ENCODE measurements around the gene RET.

The RET gene

DNA sequence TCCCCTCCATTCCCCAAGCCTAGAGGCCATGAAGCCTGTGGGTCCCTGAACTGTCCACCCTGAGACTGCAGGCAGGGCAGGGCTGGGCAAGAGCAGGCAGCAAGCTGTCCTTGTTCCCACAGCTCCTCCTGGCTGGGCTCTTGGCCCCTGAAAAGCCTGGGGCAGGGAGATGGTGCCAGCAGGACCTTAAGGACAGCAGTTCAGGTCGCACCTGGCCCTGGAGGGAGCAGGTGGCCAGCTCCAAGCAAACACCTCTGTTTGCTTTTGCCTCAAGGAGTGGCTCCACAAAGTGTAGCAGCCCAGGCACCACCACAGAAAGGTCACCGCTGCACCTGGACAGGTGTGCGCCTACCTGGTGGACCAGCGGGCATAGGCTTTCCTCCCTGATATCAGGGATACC, 5.2 kb downstream of the RET start:
- Histone ChIP-seq H3K9ac (ENCODE audit: low read depth, low read length) (no peak overlapping the region), H3K4me3 (ENCODE audit: low read depth in 1 of 2, low read length in 2 of 2) (no peak overlapping the region), H3K27ac (ENCODE audit: low read length) (no peak overlapping the region), H3K36me3 (ENCODE audit: insufficient read depth, low read length) (no peaks in the 10 kb centered on the region), H3K27me3 (ENCODE audit: insufficient read depth, low read length, poor library complexity) (no peaks in the 10 kb centered on the region), H3K79me2 (ENCODE audit: insufficient read depth, low read length) (no peaks in the 10 kb centered on the region), H3K9me3 (ENCODE audit: insufficient read depth, low read length, severe bottlenecking) (no peaks in the 10 kb centered on the region), H3K4me1 (ENCODE audit: insufficient read depth, low read length) (no peaks in the 10 kb centered on the region), H2AFZ (ENCODE audit: low read depth, low read length) (no peak overlapping the region), H3K4me2 (ENCODE audit: insufficient read depth, low read length) (no peak overlapping the region), H4K20me1 (ENCODE audit: insufficient read depth, low read length) (no peaks in the 10 kb centered on the region; the same call in 1 of the 2 replicates)
- no peak for TF ChIP-seq EZH2 (IDR thresholded peaks at IDR 0.05; ENCODE audit: borderline replicate concordance, low read depth, low read length, severe bottlenecking)
- TF ChIP-seq CTCF (IDR thresholded peaks at IDR 0.05; ENCODE audit: borderline replicate concordance, extremely low read depth, low read length, poor library complexity, severe bottlenecking), result no peak
- ATAC-seq (ENCODE audit: insufficient read depth, low read depth) (no peak), DNase-seq (no peak)

DNA sequence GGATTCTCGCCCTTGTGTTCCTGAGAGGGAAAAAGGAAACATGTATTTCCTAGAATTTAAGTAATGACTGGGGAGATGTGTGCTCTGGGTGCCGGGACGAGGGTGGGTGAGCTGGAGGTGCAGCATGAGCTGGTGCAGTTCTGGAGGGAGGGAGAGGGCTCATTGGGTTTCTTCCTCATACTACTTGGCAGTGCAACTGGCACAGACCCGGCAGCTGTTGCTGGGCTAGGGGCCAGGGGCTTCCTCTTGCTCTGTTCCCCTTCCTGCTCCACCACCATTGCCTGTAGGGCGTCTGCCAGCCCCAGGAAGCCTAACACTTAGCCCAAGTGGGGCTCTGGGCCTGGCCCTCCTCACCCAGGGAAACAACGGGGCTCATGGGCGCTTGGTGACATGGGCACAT, 5.9 kb downstream of the RET start:
- no peak for ATAC-seq (ENCODE audit: insufficient read depth, low read depth)
- no peak overlapping the region for H3K27ac ChIP-seq (ENCODE audit: low read length)
- no peaks in the 10 kb centered on the region for H3K36me3 ChIP-seq (ENCODE audit: insufficient read depth, low read length)
- H3K9me3 ChIP-seq (ENCODE audit: insufficient read depth, low read length, severe bottlenecking), result no peaks in the 10 kb centered on the region
- DNase-seq, result no peak
- H4K20me1 ChIP-seq (ENCODE audit: insufficient read depth, low read length), result no peaks in the 10 kb centered on the region; the same call in 1 of the 2 replicates
- TF ChIP-seq CTCF (IDR thresholded peaks at IDR 0.05; ENCODE audit: borderline replicate concordance, extremely low read depth, low read length, poor library complexity, severe bottlenecking) (no peak), EZH2 (IDR thresholded peaks at IDR 0.05; ENCODE audit: borderline replicate concordance, low read depth, low read length, severe bottlenecking) (no peak)
- no peaks in the 10 kb centered on the region for H3K4me1 ChIP-seq (ENCODE audit: insufficient read depth, low read length)
- no peaks in the 10 kb centered on the region for H3K79me2 ChIP-seq (ENCODE audit: insufficient read depth, low read length)
- no peaks in the 10 kb centered on the region for H3K27me3 ChIP-seq (ENCODE audit: insufficient read depth, low read length, poor library complexity)
- no peak overlapping the region for H3K4me3 ChIP-seq (ENCODE audit: low read depth in 1 of 2, low read length in 2 of 2)
- no peak overlapping the region for H2AFZ ChIP-seq (ENCODE audit: low read depth, low read length)
- no peak overlapping the region for H3K9ac ChIP-seq (ENCODE audit: low read depth, low read length)
- H3K4me2 ChIP-seq (ENCODE audit: insufficient read depth, low read length), result no peak overlapping the region

- TF ChIP-seq CTCF (IDR thresholded peaks at IDR 0.05; ENCODE audit: borderline replicate concordance, extremely low read depth, low read length, poor library complexity, severe bottlenecking) (no peak), EZH2 (IDR thresholded peaks at IDR 0.05; ENCODE audit: borderline replicate concordance, low read depth, low read length, severe bottlenecking) (no peak)
- Histone ChIP-seq H2AFZ (ENCODE audit: low read depth, low read length) (no peak overlapping the region), H3K9ac (ENCODE audit: low read depth, low read length) (no peak overlapping the region), H3K4me1 (ENCODE audit: insufficient read depth, low read length) (no peaks in the 10 kb centered on the region), H4K20me1 (ENCODE audit: insufficient read depth, low read length) (no peaks in the 10 kb centered on the region; the same call in 1 of the 2 replicates), H3K9me3 (ENCODE audit: insufficient read depth, low read length, severe bottlenecking) (no peaks in the 10 kb centered on the region), H3K27ac (ENCODE audit: low read length) (no peak overlapping the region), H3K79me2 (ENCODE audit: insufficient read depth, low read length) (no peaks in the 10 kb centered on the region), H3K36me3 (ENCODE audit: insufficient read depth, low read length) (no peaks in the 10 kb centered on the region), H3K4me3 (ENCODE audit: low read depth in 1 of 2, low read length in 2 of 2) (no peak overlapping the region), H3K27me3 (ENCODE audit: insufficient read depth, low read length, poor library complexity) (no peaks in the 10 kb centered on the region), H3K4me2 (ENCODE audit: insufficient read depth, low read length) (no peak overlapping the region)
- peak; percentile 37; the same call in 1 of the 3 replicates for ATAC-seq (ENCODE audit: insufficient read depth, low read depth)
- DNase-seq, result no peak
These were observed 6.9 kb downstream of the RET start for GRCh38 chr10:43083764-43084163.

DNA sequence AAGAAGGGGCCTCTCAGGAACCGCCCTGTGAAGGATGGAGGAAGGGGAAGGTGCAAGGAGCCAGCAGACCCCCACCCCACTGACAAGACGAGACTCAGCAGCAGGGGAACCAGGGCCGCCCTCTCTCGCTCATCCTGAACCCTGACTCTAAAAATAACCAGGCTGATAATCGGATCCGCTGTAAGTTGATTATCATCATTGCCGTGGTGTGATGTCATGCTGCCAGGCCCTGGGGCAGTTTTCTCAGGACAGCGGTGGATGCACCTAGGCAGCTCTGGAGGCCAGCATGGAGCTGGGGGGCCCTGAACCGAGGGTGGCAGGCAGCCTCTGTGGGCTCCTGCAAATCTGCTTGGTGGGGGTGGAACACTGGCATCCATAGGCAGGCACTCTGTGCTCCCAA, 7.9 kb downstream of the RET start:
- no peak overlapping the region for H3K4me3 ChIP-seq (ENCODE audit: low read depth in 1 of 2, low read length in 2 of 2)
- H2AFZ ChIP-seq (ENCODE audit: low read depth, low read length), result no peak overlapping the region
- H3K4me1 ChIP-seq (ENCODE audit: insufficient read depth, low read length), result no peaks in the 10 kb centered on the region
- no peaks in the 10 kb centered on the region for H3K36me3 ChIP-seq (ENCODE audit: insufficient read depth, low read length)
- no peaks in the 10 kb centered on the region for H3K79me2 ChIP-seq (ENCODE audit: insufficient read depth, low read length)
- ATAC-seq (ENCODE audit: insufficient read depth, low read depth), result no peak
- no peak for DNase-seq
- H3K9me3 ChIP-seq (ENCODE audit: insufficient read depth, low read length, severe bottlenecking), result no peaks in the 10 kb centered on the region
- H3K9ac ChIP-seq (ENCODE audit: low read depth, low read length), result no peak overlapping the region
- no peaks in the 10 kb centered on the region for H3K27me3 ChIP-seq (ENCODE audit: insufficient read depth, low read length, poor library complexity)
- no peaks in the 10 kb centered on the region for H4K20me1 ChIP-seq (ENCODE audit: insufficient read depth, low read length)
- TF ChIP-seq CTCF (IDR thresholded peaks at IDR 0.05; ENCODE audit: borderline replicate concordance, extremely low read depth, low read length, poor library complexity, severe bottlenecking) (no peak), EZH2 (IDR thresholded peaks at IDR 0.05; ENCODE audit: borderline replicate concordance, low read depth, low read length, severe bottlenecking) (no peak)
- no peak overlapping the region for H3K4me2 ChIP-seq (ENCODE audit: insufficient read depth, low read length)
- H3K27ac ChIP-seq (ENCODE audit: low read length), result no peak overlapping the region

All from DND-41 (cell line).